ENCODE results near the gene TMEM179B.

DNA sequence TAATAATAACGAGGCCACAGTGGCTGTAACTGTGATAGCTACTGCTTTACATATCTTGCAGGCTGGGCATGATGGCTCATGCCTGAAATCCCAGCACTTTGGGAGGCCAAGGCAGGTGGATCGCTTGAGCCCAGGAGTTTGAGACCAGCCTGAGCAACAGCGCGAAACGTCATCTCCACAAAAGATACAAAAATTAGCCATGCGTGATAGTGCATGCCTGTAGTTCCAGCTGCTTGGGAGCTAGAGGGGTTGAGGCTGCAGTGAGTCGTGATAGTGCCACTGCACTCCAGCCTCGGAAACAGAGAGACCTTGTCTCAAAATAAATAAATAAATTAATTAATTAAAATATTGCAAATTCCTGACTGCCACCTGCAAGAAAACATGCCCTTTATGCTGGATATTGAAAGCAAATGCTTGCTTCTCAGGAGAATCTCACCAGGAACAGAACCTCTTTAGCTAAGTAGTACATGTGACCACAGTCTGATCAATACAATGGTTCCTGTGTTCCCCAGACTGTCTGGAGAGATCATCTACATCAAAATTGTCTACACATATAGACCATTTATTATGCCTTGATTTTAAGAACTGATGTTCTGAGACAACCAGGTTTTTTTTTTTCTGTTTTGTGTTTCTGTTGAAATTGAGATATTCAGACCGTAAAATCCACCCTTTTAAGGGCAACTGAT lies 39.6 kb upstream of the TMEM179B start:
- TF ChIP-seq POLR2A (IDR thresholded peaks at IDR 0.05) (no peak), POLR2AphosphoS5 (IDR thresholded peaks at IDR 0.05) (no peak)

Data from stomach (tissue), 4 donors.